ENCODE results near the gene PLA2G3. TPM values are rescaled to one million over a fixed set of nuclear protein-coding genes. Genes with fewer than 3 reads are reported as not detected.
"Not testable (repeated sequence)": the region's sequence is repeated elsewhere in the genome, so short reads cannot be mapped to it uniquely, and the experiment has no call there.

The PLA2G3 gene
- total RNA-seq, 2 donors from 2014 or later: 0.57 to 0.88 TPM

DNA sequence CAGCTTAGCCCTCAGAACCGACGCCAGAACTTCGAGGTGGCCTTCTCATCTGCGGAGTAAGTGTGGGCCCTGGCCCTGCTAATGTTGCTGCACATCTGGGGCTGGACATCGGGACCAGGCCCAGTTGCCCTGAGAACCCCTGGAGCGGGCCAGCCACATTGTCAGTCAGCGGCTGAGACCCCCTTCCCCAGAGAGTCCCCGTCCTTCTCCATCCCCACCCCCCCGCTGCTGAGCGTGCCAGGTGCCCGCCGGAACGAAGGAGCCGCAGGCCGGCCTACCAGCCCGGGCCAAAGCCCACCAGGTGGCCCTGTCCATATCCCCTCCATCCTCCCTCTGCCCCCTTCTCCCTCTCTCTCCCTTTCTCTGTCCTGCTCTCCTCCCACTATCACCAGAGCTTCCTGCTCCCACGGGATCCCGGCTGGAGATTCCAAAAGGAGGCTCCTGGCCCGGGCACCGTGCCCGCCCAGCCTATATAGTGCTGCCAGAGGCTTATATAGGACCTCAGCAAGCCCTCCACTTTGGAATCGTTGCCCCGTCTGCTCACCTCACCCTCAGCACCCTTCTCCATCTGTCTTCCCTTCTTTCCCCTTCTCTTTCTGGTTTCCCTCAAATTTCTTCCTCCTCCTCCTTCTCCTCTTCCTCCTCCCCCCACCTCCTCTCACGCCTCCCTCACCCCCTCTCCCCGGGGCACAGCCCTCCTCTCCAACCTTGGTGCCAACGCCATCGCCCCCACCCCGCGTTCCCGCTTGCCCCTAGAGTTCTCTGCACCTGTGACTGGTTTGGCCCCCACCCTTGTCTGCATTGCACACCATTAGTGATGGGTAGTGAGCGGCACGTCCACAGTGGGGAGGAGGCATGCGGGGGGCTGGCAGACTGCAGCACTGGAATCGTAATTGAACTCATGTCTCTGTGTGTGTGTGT lies 40.2 kb downstream of the PLA2G3 start:
- TF ChIP-seq, protein P1, sequence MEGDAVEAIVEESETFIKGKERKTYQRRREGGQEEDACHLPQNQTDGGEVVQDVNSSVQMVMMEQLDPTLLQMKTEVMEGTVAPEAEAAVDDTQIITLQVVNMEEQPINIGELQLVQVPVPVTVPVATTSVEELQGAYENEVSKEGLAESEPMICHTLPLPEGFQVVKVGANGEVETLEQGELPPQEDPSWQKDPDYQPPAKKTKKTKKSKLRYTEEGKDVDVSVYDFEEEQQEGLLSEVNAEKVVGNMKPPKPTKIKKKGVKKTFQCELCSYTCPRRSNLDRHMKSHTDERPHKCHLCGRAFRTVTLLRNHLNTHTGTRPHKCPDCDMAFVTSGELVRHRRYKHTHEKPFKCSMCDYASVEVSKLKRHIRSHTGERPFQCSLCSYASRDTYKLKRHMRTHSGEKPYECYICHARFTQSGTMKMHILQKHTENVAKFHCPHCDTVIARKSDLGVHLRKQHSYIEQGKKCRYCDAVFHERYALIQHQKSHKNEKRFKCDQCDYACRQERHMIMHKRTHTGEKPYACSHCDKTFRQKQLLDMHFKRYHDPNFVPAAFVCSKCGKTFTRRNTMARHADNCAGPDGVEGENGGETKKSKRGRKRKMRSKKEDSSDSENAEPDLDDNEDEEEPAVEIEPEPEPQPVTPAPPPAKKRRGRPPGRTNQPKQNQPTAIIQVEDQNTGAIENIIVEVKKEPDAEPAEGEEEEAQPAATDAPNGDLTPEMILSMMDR (IDR thresholded peaks at IDR 0.05): no peak
- Histone ChIP-seq H3K9me3 (no peaks in the 10 kb centered on the region), H3K27me3 (no peaks in the 10 kb centered on the region), H3K27ac (no peak overlapping the region), H3K4me1 (no peaks in the 10 kb centered on the region), H3K9ac (ENCODE audit: low read depth in 2 of 2, low read length in 2 of 2) (no peak overlapping the region), H3K4me3 (no peak overlapping the region), H3K36me3 (peaks cover 5% of the 10 kb centered on the region)
- intact Hi-C loops (cut with DNase I): no loop called here
- DNase-seq: no peak

- Histone ChIP-seq H3K27ac (peak overlapping the region; percentile 32), H3K9ac (ENCODE audit: low read depth in 2 of 2, low read length in 2 of 2) (no peak overlapping the region), H3K4me3 (no peak overlapping the region), H3K9me3 (no peaks in the 10 kb centered on the region), H3K36me3 (peaks cover 5% of the 10 kb centered on the region), H3K27me3 (no peaks in the 10 kb centered on the region), H3K4me1 (no peaks in the 10 kb centered on the region)
- TF ChIP-seq, protein P1 (IDR thresholded peaks at IDR 0.05): no peak
- intact Hi-C loops (cut with DNase I): no loop called here
- peak; percentile 14 for DNase-seq
Measured at GRCh38 chr22:31099386-31099785, 40.9 kb downstream of the PLA2G3 start.

DNA sequence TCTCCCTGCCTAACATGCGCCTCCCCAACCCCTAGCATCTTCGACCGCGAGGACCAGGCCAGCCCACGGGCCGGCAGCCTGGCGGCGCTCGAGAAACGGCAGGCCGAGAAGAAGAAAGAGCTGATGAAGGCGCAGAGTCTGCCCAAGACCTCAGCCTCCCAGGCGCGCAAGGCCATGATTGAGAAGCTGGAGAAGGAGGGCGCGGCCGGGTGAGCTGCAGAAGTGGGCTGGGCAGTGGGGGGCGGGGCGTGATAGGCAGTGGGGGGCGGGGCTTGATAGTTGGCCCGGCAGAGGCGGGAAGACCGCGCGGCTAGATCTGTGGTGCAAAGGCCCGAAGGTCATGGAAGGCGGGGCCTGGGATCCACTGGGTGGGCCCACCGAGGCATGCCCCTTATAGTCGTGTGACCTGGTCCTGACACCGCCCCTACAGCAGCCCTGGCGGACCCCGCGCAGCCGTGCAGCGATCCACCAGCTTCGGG lies 41.6 kb downstream of the PLA2G3 start:
- H3K9ac ChIP-seq (ENCODE audit: low read depth in 2 of 2, low read length in 2 of 2): no peak overlapping the region
- H3K27ac ChIP-seq: peak overlapping the region; percentile 32
- intact Hi-C loops (cut with DNase I): no loop called here
- H3K4me1 ChIP-seq: no peaks in the 10 kb centered on the region
- H3K4me3 ChIP-seq: no peak overlapping the region
- peaks cover 5% of the 10 kb centered on the region for H3K36me3 ChIP-seq
- TF ChIP-seq, protein P1 (IDR thresholded peaks at IDR 0.05): no peak
- no peaks in the 10 kb centered on the region for H3K9me3 ChIP-seq
- peak; percentile 66 for DNase-seq
- H3K27me3 ChIP-seq: no peaks in the 10 kb centered on the region

DNA sequence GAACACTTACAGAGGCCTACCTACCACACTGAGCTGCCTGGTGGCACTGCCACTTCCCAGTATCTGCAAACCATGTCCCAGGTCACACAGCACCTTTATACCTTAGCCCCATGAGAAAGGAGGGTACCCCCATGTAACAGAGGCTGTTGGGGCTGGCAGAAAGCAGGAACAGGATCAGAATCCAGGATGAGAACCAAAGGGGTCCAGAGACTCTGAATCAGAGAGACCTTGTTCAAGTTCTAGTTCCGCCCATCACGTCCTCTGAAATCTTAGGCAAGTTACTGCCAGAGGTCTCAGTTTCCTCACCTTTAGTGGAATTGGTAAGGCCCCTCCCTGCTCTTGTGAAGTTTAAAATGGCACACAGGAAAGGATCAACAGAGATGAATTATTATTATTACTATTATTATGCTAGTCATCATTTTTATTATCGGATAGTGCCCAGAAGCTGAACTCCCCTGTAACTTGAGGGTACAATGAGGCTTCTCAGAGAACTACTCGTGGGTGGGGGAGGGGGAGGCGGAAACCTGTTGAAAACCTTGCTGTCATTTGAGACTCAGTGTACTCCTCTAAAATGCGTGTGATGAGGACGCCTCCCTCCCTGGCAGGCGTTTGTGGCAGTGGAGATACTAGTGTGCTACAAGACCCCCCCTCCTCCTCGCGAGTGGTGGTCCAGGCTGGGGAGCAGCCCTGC lies 42.2 kb downstream of the PLA2G3 start:
- Histone ChIP-seq H3K9ac (ENCODE audit: low read depth in 2 of 2, low read length in 2 of 2) (no peak overlapping the region), H3K4me1 (no peaks in the 10 kb centered on the region), H3K9me3 (no peaks in the 10 kb centered on the region), H3K27ac (peak overlapping the region; percentile 2), H3K36me3 (peaks cover 8% of the 10 kb centered on the region), H3K27me3 (no peaks in the 10 kb centered on the region), H3K4me3 (no peak overlapping the region)
- intact Hi-C loops (cut with DNase I): no loop called here
- TF ChIP-seq, protein P1 (IDR thresholded peaks at IDR 0.05): no peak
- DNase-seq: no peak

DNA sequence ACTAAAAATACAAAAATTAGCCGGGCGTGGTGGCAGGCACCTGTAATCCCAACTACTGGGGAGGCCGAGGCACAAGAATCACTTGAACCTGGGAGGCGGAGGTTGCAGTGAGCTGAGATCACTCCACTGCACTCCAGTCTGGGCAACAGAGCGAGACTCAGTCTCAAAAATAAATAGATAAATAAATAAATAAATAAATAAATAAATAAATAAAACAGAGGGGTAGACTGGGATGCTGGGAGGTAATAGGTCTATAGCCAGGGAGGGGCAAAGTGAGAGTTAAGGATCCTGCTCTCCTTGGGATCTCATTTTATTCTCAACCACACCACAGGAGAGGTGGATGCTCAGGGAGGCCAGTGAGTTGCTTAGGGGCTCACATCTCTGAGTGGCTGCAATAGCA lies 42.8 kb downstream of the PLA2G3 start:
- DNase-seq; H3K36me3 ChIP-seq; intact Hi-C loops (cut with DNase I); H3K4me1 ChIP-seq; H3K4me3 ChIP-seq; H3K27ac ChIP-seq; H3K27me3 ChIP-seq; H3K9me3 ChIP-seq; H3K9ac ChIP-seq (ENCODE audit: low read depth in 2 of 2, low read length in 2 of 2): not testable (repeated sequence)

All from colonic mucosa (tissue), 4 donors.